LNCaP clone FGC (cell line): ENCODE data around the gene MFAP1.
A peak's percentile ranks its signal among the peaks of the same experiment; 100 is the strongest.
"Not testable (repeated sequence)": the region's sequence is repeated elsewhere in the genome, so short reads cannot be mapped to it uniquely, and the experiment has no call there.

ENCODE experiments used
- DNase-seq: peaks from one replicate; pipeline ENCODE4 v3.0.0-alpha.2; 2011; ENCODE audit warnings: low read depth
- H3K4me3 ChIP-seq: 2 replicates; pipeline ENCODE4 v1.5.1; 2011; ENCODE audit warnings: mild to moderate bottlenecking, low read depth, low read length, control low read depth
- CTCF ChIP-seq: IDR thresholded peaks from 2 replicates; pipeline ENCODE4 v1.5.1; 2012; ENCODE audit warnings: mild to moderate bottlenecking; ENCODE audit not compliant: control insufficient read depth, insufficient read depth; ENCODE audit errors: extremely low read depth

The MFAP1 gene

GRCh38 chr15:43808435-43808950 is 16.0 kb downstream of the MFAP1 start:
- peak; percentile 87 for DNase-seq
- H3K4me3 ChIP-seq, result no peak overlapping the region; the same call in 1 of the 2 replicates
- no peak for TF ChIP-seq CTCF

GRCh38 chr15:43802676-43803075 is 21.8 kb downstream of the MFAP1 start:
- not testable (repeated sequence) for H3K4me3 ChIP-seq, DNase-seq

GRCh38 chr15:43800286-43801141 is 24.0 kb downstream of the MFAP1 start, which contains the start of gene HYPK:
HYPK (plus strand) TSS chr15:43800599; CDS start chr15:43800623, 24 bp downstream.
- no peak for TF ChIP-seq CTCF
- peak within 1 kb of the TSS; percentile 97 for H3K4me3 ChIP-seq
- DNase-seq, result peak; percentile 76

- DNase-seq, result no peak
- no peak for TF ChIP-seq CTCF
- peak within 1 kb of the TSS; percentile 97 for H3K4me3 ChIP-seq
Observed at GRCh38 chr15:43799945-43800285, 24.6 kb downstream of the MFAP1 start, which contains the start of gene SERINC4. SERINC4 (minus strand) TSS chr15:43800220; CDS start chr15:43799986, 234 bp downstream.

- no peak for DNase-seq
- peak overlapping the region; percentile 29 for H3K4me3 ChIP-seq
- TF ChIP-seq CTCF, result 0 out of 2 replicates have a peak, but pooled peaks have one; percentile 6
Observed at GRCh38 chr15:43799209-43799944, 25.1 kb downstream of the MFAP1 start.

GRCh38 chr15:43796566-43796965 is 27.9 kb downstream of the MFAP1 start:
- TF ChIP-seq CTCF, result no peak
- DNase-seq, result no peak
- no peak overlapping the region for H3K4me3 ChIP-seq

- DNase-seq, result no peak
Observed at GRCh38 chr15:43795997-43796396, 28.5 kb downstream of the MFAP1 start.

More at GRCh38 chr15:43795997-43796396, 28.5 kb downstream of the MFAP1 start:
- no peak overlapping the region for H3K4me3 ChIP-seq
- no peak for TF ChIP-seq CTCF
